NCI-H2029 treated with DMSO at 0.1 percent for 48 hours (cell line): Measurements from ENCODE around the gene MTM1.

Experiments
- DNase-seq: peaks from one replicate; lab custom pipeline; 2025; lab: John Stamatoyannopoulos, UW

MTM1 gene

DNA sequence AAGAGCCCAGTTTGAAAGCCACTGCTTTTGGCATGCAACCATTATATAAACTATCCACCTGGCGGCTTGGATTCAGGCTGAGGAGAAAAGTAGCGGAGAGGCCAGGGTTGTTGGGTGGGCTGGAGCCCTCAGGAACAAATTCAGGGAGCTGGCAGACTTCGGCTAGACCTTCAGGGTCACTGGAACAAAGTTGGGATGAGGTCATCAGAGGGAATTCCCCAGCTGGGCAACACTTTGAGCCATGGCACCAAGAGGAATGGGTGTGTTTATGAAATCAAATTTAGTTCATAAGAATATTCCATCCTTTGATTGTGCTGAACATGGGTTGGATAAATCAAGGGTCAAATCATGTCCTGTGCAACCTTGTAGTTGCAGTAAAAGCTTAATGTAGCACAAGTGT, 146.8 kb downstream of the MTM1 start:
- no peak for DNase-seq

DNA sequence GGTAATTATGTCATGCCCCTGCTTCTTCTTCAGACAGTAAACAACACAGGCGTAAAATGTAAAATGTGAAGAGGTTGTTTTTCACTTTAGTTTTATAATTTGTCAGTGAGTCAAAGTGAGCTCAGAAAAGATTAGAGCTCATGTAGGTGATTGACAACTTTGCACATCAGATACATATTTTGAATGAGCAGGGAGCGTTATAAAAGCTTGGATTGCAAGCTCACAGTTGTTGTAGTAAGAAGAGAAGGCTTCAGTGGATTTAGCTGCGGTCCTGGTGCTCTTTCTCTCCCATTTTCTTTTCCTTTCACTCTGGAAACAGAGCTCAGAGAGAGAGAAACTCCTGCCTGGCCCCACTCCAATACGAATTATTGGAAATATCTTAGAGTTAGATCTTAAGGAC, 151.2 kb downstream of the MTM1 start:
- DNase-seq: no peak
